Effector CD8-positive, alpha-beta T cell (primary cell): ENCODE measurements around the gene LEFTY1.

Source experiments
- DNase-seq: peaks from one replicate; lab custom pipeline; 2025; lab: John Stamatoyannopoulos, UW

LEFTY1 gene

GRCh38 chr1:225917101-225917500 lies 28.2 kb upstream of the LEFTY1 start:
- no peak for DNase-seq

- DNase-seq, result no peak
Measured at GRCh38 chr1:225915538-225915991, 26.6 kb upstream of the LEFTY1 start.

- no peak for DNase-seq
Measured at GRCh38 chr1:225914947-225915346, 26.0 kb upstream of the LEFTY1 start.

- no peak for DNase-seq
Measured at GRCh38 chr1:225914391-225914790, 25.4 kb upstream of the LEFTY1 start.

- DNase-seq, result peak; percentile 60
Measured at GRCh38 chr1:225911191-225912130, 22.5 kb upstream of the LEFTY1 start.

- no peak for DNase-seq
Measured at GRCh38 chr1:225909477-225909876, 20.5 kb upstream of the LEFTY1 start.

- DNase-seq, result no peak
Measured at GRCh38 chr1:225908773-225909172, 19.8 kb upstream of the LEFTY1 start.

- DNase-seq, result no peak
Measured at GRCh38 chr1:225908013-225908640, 19.2 kb upstream of the LEFTY1 start.

GRCh38 chr1:225907341-225907740 lies 18.4 kb upstream of the LEFTY1 start:
- no peak for DNase-seq

- DNase-seq, result no peak
Measured at GRCh38 chr1:225906467-225906866, 17.5 kb upstream of the LEFTY1 start.

- DNase-seq, result no peak
Measured at GRCh38 chr1:225903623-225904022, 14.7 kb upstream of the LEFTY1 start.

- DNase-seq, result no peak
Measured at GRCh38 chr1:225899044-225899925, 10.3 kb upstream of the LEFTY1 start.

- no peak for DNase-seq
Measured at GRCh38 chr1:225897595-225898514, 8.9 kb upstream of the LEFTY1 start.

GRCh38 chr1:225896937-225897549 lies 8.1 kb upstream of the LEFTY1 start:
- DNase-seq, result peak; percentile 60

GRCh38 chr1:225896494-225896893 lies 7.5 kb upstream of the LEFTY1 start:
- no peak for DNase-seq

GRCh38 chr1:225892307-225892706 lies 3.4 kb upstream of the LEFTY1 start:
- no peak for DNase-seq

- no peak for DNase-seq
Measured at GRCh38 chr1:225891229-225891972, 2.5 kb upstream of the LEFTY1 start.

- no peak for DNase-seq
Measured at GRCh38 chr1:225890346-225891228, 1.6 kb upstream of the LEFTY1 start.

GRCh38 chr1:225889743-225890142 lies 797 bp upstream of the LEFTY1 start:
- DNase-seq, result no peak
